GM21619 (cell line): ENCODE measurements around the gene TGM5.
"Not testable (repeated sequence)": the region's sequence is repeated elsewhere in the genome, so short reads cannot be mapped to it uniquely, and the experiment has no call there.

Experiments
- ATAC-seq: cut with Tn5 transposase; IDR thresholded peaks from one replicate; pipeline ENCODE4 v1.9.1; 2021; ENCODE audit not compliant: unreplicated experiment

TGM5 gene

GRCh38 chr15:43198556-43198955 lies 68.2 kb downstream of the TGM5 start:
- not testable (repeated sequence) for ATAC-seq

DNA sequence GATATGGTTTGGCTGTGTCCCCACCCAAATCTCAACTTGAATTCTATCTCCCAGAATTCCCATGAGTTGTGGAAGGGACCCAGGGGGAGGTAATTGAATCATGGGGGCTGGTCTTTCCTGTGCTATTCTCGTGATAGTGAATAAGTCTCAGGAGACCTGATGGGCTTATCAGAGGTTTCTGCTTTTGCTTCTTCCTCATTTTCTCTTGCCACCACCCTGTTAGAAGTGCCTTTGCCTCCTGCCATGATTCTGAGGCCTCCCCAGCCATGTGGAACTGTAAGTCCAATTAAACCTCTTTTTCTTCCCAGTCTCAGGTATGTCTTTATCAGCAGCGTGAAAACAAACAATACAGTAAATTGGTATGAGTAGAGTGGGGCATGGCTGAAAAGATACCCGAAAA lies 69.0 kb downstream of the TGM5 start:
- not testable (repeated sequence) for ATAC-seq

GRCh38 chr15:43196760-43197548 lies 69.8 kb downstream of the TGM5 start:
- ATAC-seq = no peak

DNA sequence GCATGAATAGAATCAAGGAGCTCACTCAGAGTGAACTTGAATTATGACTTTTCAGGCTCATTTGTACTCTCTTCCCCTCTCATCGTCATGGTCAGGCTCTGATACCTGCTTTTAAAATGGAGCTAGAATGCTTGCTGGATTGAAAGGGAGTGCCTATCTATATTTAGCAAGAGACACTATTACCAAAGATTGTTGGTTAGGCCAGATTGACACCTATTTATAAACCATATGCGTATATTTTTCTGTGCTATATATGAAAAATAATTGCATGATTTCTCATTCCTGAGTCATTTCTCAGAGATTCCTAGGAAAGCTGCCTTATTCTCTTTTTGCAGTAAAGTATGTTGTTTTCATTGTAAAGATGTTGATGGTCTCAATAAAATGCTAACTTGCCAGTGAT lies 71.9 kb downstream of the TGM5 start:
- no peak for ATAC-seq

DNA sequence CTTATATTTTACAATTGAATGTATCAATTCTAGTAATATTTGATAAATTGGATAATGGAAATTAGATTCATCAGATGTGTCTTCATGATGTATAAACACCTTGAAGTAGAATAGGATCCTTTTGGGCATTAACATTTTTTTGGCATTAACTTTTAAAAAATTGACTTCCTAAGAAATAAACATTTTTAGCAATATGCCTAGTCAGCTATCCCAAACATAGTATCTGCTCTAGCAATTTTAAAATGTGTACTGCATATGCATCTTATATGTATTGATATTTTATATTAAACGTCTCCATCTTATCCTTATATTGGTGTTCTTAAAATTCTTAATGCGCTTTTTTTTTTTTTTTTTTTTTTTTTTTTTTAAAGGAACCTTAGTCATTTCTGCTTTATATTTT lies 73.0 kb downstream of the TGM5 start:
- no peak for ATAC-seq

GRCh38 chr15:43190178-43190577 lies 76.5 kb downstream of the TGM5 start:
- ATAC-seq = no peak

DNA sequence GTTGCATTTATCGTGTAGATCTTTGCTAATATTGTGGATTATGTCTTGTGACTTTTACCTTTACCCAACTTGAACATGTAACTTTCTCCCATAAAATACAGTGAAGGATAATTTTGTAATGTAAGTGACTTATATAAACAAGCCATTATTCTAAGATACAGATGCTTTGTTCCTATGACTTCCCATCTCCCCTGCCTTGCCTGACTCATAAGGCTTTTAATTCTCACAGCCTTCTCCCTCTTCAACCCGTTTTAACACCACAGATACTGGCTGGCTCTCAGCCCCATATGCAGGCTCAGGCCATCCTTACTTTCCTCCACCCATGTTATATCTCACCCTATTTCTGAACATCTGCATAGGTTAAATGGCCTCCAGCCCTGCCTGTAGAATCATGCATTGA lies 77.4 kb downstream of the TGM5 start:
- ATAC-seq = no peak

- ATAC-seq = no peak
Measured at GRCh38 chr15:43187544-43188155, 79.1 kb downstream of the TGM5 start.

- ATAC-seq = peak; percentile 19
Measured at GRCh38 chr15:43186003-43186353, 80.8 kb downstream of the TGM5 start.

DNA sequence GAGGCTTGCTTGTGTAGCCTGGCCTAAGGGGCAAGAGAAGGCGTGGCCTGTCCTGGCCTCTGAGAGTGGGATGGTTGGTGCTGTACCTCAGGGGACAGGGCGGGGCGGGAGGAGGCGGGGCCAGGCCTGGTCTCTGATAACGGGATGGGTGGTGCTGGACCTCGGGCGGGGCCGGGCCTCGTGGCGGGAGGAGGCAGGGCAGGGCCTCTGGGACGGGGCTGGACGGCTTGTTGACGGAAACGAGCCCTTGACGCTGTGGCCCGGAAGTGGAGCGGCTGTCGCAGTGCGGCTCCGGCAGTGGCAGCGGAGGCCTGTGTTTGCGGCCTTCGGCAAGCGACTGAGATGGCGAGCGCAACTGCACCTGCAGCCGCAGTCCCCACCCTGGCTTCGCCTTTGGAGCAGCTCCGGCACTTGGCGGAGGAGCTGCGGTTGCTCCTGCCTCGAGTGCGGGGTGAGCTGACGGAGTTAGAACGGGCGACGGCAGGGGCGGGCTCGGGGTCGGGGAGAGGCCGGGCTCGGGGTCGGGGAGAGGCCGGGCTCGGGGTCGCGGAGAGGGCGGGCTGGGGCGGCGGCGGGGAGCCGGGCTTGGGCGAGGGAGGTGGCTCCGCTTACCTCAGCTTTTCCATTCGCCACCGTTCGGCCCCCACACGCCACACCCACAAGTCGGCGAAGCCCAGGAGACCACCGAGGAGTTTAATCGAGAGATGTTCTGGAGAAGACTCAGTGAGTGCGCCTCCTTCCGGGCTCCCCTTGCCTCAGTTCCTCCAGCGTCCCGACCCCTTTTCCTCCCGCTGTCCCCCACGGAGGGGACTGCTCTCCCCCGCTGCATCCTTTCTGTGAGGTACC lies 81.3 kb downstream of the TGM5 start, which contains the start of gene CCNDBP1:
CCNDBP1 (plus strand) TSS at position 247 of the 846 bp plus-strand sequence; CDS start at position 343, 96 bp downstream.
- peak; percentile 92 for ATAC-seq

- ATAC-seq = no peak
Measured at GRCh38 chr15:43184407-43185124, 82.2 kb downstream of the TGM5 start.

DNA sequence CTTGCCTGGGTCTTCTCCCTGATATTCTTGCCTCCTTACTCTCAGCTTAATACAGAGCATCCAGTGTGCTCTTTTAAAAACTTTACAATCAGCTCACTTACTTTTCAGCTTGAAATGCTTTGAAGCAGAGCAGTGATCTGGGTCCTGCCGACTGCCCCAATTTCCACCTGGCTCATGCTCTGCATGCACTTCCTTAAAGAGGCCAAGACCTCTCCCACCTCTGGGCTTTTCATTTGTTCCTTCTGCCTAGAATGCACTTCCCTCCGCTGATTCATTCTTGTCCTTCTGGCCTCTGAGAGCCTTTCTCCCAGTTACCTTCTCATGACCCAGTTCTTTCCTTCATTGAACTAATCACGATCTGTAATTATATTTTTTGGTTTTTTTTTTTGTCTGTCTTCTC lies 83.5 kb downstream of the TGM5 start:
- ATAC-seq = no peak
